ENCODE results near the gene CES2. TPM values are rescaled to one million over a fixed set of nuclear protein-coding genes. Genes with fewer than 3 reads are reported as not detected.
A peak's percentile ranks its signal among the peaks of the same experiment; 100 is the strongest.

The CES2 gene
- total RNA-seq, 1 experiment from 2014 or later, result 37.6 TPM

DNA sequence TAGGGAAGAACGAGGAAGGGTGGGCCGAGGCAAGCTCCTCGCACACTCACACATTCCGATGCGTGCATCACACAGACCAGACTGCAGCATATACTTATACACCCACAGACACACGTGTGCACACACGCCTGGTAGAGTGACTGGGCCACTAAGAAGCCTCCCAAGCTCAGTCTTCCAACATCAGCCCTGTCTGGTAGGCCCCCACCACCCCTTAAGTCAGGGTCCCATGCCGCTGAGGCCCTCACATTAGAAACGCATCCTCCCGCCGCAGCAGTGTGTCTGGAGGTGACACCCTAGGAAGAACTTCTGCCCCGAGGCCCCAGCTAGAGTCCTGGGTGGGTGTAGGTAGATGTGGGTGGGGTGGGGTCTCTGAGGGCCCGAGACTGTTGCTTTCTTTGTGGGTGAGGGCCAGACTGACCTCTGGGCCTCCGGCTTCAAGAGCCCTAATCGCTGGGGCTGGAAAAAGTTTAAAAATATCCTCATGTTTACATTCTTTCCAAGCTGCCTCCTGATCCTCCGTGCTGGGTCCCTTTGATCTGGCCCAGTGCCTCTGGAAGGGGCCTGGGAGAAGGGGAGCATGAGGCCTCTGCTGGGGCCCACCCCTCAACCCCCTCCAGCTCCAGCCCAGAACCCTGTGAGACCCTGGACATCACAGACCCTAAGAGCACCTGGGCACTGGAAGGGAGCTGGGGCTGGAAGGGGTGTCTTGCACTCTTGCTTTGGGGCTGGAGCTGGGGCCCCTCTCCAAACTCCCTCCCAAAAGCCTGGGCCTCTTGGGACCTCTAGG is 30.3 kb upstream of the CES2 start:
- intact Hi-C loops (cut with micrococcal nuclease; ENCODE audit: unreplicated experiment), result no loop called here
- POLR2A ChIA-PET (ENCODE audit: low non-redundant PET), result no interaction called here
- H3K9me3 ChIP-seq (ENCODE audit: low read depth, low read length, poor library complexity, severe bottlenecking), result no peaks in the 10 kb centered on the region
- H3K4me1 ChIP-seq (ENCODE audit: insufficient read depth, low read length, poor library complexity, severe bottlenecking), result peaks cover 12% of the 10 kb centered on the region
- H3K36me3 ChIP-seq (ENCODE audit: insufficient read depth, low read length, poor library complexity, severe bottlenecking), result no peaks in the 10 kb centered on the region
- DNase-seq (ENCODE audit: low spot score), result no peak
- no peaks in the 10 kb centered on the region for H3K27me3 ChIP-seq (replicated peaks; ENCODE audit: insufficient read depth, low read depth, low read length, poor library complexity)
- no TSS peak for BruUV-seq (replicated peaks)
- no peak for TF ChIP-seq EZH2 (IDR thresholded peaks at IDR 0.05; ENCODE audit: borderline replicate concordance, low read depth, low read length, poor library complexity, severe bottlenecking)
- TF ChIP-seq, protein P1, sequence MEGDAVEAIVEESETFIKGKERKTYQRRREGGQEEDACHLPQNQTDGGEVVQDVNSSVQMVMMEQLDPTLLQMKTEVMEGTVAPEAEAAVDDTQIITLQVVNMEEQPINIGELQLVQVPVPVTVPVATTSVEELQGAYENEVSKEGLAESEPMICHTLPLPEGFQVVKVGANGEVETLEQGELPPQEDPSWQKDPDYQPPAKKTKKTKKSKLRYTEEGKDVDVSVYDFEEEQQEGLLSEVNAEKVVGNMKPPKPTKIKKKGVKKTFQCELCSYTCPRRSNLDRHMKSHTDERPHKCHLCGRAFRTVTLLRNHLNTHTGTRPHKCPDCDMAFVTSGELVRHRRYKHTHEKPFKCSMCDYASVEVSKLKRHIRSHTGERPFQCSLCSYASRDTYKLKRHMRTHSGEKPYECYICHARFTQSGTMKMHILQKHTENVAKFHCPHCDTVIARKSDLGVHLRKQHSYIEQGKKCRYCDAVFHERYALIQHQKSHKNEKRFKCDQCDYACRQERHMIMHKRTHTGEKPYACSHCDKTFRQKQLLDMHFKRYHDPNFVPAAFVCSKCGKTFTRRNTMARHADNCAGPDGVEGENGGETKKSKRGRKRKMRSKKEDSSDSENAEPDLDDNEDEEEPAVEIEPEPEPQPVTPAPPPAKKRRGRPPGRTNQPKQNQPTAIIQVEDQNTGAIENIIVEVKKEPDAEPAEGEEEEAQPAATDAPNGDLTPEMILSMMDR (conservative IDR thresholded peaks at IDR 0.05; ENCODE audit: low read depth, low read length), result no peak
- no peak overlapping the region for H3K27ac ChIP-seq (ENCODE audit: low read depth, low read length, poor library complexity, severe bottlenecking)
- CTCF ChIA-PET, result no interaction called here
- no peak overlapping the region for H3K4me3 ChIP-seq (ENCODE audit: low read depth, low read length, poor library complexity, severe bottlenecking)

DNA sequence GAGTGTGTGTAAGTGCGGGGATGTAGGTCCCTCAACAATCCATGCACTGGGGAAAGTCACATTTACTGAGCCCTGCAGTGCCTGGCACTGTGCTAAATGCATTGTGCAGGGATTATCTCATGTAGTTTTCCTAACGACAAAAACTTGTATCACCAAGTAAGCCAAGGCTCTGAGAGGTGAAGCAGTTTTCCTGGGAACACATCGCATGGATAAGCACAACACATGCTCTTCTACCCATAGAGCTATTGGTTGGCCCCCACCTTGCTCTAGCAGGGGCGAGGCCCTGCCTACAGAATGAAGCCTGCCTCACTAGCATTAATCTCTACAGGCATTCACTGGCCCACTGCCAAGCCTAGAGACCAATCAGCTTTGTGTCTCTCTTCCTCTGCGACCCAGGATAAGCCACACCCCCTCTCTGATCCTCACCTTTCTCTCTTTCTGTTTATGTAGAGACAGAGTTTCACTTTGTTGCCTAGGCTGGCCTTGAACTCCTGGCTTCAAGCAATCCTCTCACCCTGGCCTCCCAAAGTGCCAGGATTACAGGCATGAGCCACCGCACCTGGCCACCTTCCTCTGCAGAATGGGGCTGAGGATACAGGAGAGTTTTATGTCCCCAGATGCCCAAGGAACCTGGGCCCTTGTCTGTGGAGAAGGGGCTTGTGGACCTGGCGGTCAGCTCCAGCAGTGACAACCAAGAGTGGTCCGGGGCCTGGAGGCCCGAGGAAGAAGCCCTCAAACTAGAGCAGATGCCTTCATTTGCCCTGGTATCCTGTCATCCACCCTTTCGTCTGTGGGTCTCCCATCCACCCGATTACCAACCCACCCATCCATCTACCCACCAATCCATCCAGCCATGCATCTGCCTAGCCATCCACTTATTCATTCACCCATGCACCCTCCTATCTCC is 29.4 kb upstream of the CES2 start:
- BruUV-seq (replicated peaks), result no TSS peak

More for the DNA sequence above, 29.4 kb upstream of the CES2 start:
- ChIA-PET CTCF (no interaction called here), POLR2A (ENCODE audit: low non-redundant PET) (no interaction called here)
- Histone ChIP-seq H3K4me3 (ENCODE audit: low read depth, low read length, poor library complexity, severe bottlenecking) (no peak overlapping the region), H3K36me3 (ENCODE audit: insufficient read depth, low read length, poor library complexity, severe bottlenecking) (no peaks in the 10 kb centered on the region), H3K27ac (ENCODE audit: low read depth, low read length, poor library complexity, severe bottlenecking) (no peak overlapping the region), H3K27me3 (replicated peaks; ENCODE audit: insufficient read depth, low read depth, low read length, poor library complexity) (no peaks in the 10 kb centered on the region), H3K4me1 (ENCODE audit: insufficient read depth, low read length, poor library complexity, severe bottlenecking) (peaks cover 10% of the 10 kb centered on the region), H3K9me3 (ENCODE audit: low read depth, low read length, poor library complexity, severe bottlenecking) (no peaks in the 10 kb centered on the region)
- peak; percentile 84 for DNase-seq (ENCODE audit: low spot score)
- no peak for TF ChIP-seq EZH2 (IDR thresholded peaks at IDR 0.05; ENCODE audit: borderline replicate concordance, low read depth, low read length, poor library complexity, severe bottlenecking)
- TF ChIP-seq, protein P1 (conservative IDR thresholded peaks at IDR 0.05; ENCODE audit: low read depth, low read length), result no peak
- intact Hi-C loops (cut with micrococcal nuclease; ENCODE audit: unreplicated experiment), result no loop called here

Measured in A673 (cell line).